GM19463 (cell line): ENCODE data around the gene OR51F2.
"Not testable (repeated sequence)": the region's sequence is repeated elsewhere in the genome, so short reads cannot be mapped to it uniquely, and the experiment has no call there.

Experiments used
- ATAC-seq: cut with Tn5 transposase; IDR thresholded peaks from one replicate; pipeline ENCODE4 v1.9.1; 2021; ENCODE audit warnings: mild to moderate bottlenecking, moderate library complexity; ENCODE audit not compliant: unreplicated experiment

The OR51F2 gene, protein sequence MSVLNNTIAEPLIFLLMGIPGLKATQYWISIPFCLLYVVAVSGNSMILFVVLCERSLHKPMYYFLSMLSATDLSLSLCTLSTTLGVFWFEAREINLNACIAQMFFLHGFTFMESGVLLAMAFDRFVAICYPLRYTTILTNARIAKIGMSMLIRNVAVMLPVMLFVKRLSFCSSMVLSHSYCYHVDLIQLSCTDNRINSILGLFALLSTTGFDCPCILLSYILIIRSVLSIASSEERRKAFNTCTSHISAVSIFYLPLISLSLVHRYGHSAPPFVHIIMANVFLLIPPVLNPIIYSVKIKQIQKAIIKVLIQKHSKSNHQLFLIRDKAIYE

DNA sequence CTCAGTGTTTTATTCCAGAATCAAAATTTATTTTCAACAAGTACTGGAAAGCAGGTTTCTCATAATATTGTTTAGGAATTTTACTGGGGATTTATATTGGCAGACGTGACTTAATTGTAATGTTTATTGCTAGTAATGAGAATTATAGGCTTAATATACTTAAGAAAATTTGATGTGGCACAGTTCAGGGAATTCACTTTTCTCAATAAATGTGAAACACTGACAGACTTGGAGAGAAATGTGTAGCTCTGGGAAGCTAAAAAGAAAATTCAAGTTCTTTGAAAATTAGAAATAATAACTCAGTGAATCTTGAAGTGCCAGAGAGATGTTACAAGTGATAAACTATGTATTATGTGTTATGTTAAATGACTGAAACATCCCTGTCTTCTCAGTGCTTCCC is at the start of gene OR51F2:
TSS of gene OR51F2 (plus strand) at position 301 of the 400 bp plus-strand sequence. CDS start 101 bp downstream, outside the sequence.
- ATAC-seq: no peak

DNA sequence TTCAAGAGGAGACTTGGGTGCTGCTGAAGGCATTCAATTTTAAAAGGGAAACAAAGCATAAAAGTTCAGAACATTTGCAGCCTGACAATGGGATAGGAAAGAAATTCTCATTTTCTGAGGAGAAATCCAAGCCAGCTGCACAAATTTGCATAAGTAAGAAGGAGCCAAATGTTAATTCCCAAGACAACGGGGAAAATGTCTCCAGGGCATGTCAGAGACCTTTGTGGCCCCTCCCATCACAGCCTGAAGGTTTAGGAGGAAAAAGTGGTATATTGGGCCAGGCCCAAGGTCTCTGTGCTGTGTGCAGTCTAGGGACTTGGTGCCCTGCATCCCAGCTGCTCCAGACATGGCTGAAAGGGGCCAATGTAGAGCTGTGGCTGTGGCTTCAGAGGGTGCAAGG is 38.7 kb upstream of the OR51F2 start:
- no peak for ATAC-seq

DNA sequence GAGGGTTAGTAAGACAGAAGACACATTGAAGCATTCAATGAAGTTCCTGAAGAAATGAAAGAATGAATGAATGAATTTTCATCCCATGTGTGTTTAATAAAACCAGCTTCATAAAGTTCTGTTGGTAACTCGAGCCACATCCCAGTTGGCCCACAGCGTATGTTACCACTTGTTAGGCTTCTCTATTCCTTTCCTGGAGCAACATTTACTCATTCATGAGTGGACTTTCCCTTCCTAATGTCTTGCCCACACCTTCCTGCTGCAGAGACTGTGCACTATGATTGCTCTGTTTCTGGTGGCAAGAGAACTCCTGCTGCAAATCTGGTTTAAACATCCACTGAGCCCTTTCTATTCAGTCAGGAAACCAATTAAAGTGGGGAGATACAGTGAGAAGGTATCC is 23.9 kb upstream of the OR51F2 start:
- no peak for ATAC-seq

DNA sequence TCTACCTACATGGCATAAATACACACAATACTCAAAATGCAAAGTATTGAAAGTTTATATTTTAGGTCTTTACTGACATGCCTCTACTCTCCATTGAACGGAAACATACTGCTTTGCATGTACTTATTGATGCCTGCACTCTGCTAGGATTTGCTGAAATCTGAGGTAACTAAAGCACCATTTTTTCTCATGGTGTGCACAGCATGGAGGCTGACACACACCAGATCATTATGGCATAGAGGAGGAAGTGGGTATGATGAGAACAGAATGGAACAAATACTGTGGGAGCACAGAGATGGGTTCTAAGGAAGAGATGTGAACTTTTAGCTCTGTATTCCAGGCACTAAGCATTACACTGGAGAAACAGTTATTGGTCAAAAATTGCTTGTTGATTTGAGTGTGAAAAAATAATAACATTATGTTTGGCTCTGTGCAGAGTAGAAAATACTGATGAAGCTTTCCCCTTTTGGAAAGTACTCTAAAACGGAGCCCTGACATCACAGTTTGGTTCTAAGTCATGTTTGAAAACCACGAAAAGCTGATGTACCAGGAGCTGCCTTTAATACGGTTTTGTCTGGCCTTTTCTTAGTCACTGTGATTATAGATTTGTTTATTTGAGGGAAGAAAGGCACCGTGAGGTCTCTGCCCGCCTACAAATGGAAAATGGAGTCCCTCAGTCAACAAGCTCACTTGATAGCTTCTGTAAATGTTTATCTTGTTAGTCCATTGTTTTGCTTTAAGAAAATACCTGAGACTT is 22.5 kb upstream of the OR51F2 start:
- ATAC-seq: no peak

DNA sequence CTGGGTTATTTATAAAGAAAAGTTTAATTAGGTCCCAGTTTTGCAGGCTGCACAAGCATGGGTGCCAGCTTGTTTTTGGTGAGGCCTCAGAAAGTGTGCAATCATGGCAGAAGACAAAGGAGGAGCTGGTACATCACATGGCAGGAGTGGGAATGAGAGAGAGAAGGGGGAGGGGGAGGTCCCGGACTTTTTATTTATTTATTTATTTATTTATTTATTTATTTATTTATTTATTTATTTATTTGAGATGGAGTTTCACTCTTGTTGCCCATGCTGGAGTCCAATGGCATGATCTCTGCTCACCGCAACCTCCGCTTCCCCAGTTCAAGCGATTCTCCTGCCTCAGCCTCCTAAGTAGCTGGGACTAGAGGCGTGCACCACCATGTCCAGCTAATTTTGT is 19.8 kb upstream of the OR51F2 start:
- ATAC-seq: not testable (repeated sequence)

DNA sequence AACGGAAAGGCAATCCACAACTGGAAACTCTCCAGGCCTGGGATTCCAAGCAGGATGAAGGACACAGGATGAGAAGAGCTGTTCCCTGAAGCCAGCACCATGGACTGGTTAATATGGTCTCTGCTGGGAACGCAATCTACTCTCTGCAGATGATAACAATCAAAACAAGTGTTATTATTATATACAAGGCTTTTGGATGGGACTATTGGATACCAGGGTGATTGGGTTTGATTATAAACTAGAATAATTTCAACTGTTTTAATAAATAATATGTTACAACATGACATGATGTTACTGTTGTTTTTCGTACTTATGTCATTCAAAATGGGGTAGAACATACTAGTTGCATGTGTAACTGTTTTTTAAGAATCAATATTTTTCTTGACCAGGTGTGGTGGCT is 16.8 kb upstream of the OR51F2 start, which contains the start of gene OR52R1:
TSS of gene OR52R1 (minus strand) at position 101 of the 400 bp plus-strand sequence. CDS start at position 101, 0 bp downstream.
- no peak for ATAC-seq

DNA sequence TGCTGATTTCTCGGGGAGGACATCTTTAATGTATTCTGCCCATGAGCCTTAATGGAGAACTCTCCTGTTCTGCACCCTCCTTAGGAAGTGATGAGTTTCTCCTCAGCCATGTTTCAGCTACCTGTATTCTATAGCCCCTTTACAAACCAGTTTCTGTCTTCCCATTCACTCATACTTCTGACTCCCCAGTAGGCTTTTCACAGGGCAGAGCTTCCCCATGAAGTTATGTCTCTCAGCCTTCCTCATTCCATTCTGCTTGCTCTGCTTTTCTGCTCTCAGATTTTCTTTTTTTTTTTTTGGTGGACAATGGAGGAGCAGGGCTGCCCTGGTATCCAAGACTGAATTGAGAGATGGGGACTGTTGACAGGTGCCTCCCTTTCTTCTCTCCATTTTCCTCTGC is 12.6 kb upstream of the OR51F2 start:
- no peak for ATAC-seq

DNA sequence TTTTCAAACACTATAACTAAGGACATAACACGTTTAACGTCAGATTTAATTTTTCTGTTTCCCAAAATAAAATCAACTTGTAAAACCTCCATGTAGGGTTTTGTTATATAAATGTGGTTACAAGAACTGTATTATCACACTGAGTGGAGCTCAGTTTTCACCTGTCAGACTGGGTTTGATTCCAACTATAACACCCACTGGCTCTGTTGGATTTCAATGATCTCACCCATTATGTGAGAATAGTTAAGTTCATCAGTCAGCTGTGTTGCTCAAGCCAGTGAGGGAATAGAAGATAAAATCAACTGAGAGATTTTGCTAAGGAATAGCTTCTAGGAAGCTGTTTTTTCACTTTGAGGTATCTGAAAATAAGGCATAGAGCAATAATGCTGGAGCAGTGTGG is 11.9 kb upstream of the OR51F2 start:
- no peak for ATAC-seq

DNA sequence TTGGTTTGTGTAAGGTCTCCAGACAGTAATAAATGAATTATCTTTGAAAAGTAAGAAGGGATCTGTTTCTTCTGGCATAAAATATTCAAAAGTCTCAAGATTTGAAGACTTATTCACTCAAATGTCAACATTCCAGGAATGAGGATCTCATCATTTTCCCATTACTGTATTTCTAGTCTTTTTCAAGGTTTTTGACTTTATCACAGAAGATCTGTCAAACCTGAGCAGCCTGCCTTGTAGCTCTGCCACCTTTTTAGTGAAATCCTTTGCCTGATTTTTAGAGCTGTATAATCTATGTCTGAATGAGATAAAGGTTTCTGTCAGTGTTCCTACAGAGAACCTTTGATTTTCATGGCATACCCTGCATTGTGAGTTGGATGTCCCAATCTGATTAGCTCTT is 4.0 kb downstream of the OR51F2 start:
- no peak for ATAC-seq

DNA sequence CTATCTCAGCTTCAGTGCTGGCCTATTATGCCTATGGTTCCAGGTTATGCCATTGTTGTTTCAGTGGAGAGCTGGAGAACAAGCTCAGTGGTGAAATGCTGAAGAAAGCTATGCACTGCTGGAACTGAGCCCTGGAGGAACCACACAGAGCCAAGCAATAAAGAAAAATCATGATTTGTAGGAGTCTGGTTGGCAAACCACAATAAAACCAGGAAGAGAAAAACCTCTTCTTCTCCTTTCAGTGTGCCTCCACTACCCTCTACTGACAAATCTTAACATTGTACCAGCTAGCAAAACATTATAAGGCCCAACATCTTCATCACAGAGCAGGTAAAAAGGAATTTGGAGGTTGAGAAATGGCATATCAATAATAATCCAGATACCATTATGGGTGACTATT is 5.3 kb downstream of the OR51F2 start:
- ATAC-seq: no peak

DNA sequence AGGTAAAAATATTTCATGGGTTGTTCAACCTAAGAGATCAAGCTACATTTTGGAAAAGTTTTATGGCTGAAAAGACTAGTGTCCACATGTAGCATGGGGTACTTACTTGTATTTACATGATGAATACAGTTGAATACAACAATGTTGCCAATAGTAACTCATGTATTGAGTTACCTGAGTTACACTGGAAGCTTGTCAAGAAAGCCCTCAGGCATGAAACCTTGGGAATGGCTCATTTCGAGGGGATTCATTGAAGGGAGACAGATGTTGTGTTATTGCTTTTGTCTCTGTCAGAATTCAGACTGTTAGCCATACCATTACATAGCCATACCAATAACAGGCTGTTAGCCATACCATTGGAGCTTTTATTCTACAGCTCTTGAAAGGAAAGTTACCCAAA is 9.2 kb downstream of the OR51F2 start:
- no peak for ATAC-seq

DNA sequence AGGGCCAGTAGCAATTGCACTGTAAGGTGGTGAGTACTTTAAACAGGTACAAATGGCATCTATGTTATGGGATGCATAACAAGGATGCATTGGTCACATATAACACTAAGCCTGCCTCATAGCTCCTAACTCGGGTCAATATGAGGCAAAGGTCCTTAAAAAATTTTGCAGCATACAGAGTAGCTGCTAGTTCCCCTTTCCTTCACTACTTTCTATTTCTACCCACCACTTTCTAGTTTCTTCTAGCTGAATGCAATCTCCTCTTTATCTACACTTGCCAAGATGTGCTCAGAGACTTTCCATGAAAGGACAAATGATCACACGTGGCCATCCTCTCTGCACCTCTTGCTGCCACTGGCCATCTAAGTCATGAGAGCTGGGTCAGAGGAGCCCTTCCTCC is 9.8 kb downstream of the OR51F2 start:
- no peak for ATAC-seq

DNA sequence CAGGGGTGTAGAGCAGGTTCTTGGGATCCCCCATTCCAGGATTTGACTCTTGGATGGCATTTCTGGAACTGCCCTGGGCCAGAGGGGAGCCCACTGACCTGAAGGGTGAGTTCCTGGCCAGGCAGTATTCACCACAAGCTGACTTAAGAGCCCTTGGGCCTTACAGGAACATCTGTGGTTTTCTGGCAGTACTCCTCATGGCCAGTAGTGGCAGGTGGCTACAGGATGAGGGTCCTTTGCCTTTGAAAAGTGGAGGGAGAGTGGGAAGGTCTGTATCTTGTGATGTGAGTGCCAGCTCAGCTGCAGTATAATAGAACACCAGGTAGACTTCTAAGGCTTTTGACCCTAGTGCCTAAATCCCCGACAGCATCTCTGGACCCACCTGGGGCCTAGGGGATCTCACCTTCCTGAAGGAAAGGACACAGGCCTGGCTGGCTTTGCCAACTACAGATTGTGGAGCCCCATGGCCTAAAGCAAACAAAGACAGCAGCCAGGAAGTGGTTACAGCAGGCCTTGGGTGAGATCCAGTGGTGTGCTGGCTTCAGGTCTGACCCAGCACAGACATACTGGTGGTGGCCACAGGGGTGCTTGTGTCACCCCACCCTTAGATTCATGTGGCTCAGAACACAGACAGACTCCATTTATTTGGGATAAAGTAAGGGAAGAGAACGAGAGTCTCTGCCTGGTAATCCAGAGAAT is 18.9 kb downstream of the OR51F2 start:
- no peak for ATAC-seq

DNA sequence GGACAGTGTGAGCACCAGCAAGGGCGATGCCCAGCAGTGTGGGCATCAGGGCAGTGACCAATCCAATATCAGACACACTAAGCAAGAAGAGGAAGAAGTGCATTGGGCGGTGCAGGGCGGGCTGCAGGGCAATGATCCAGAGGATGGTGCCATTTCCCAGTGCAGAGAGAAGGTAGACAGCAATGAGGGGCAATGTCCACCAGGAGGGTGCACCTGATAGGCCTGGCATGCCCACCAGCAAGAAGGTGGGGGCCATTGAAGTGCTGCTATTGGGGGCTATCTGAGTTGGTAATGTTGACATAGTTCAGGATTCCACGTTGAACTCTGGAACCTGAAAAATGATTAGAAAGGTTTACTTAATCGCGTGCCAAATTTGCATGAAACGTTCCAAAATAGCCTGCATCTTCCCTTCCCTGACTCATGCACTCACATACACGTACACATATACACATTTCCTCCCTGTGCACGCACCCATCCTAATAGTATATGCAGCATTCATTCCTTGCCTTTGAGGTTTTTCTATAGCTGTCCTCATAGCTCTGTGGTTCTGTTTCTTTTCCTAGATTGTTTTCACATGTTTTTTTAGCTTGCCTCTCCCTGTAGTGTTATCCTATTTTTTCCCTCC is 27.9 kb downstream of the OR51F2 start, which contains the start of gene OR51S1:
TSS of gene OR51S1 (minus strand) at position 301 of the 625 bp plus-strand sequence. CDS start at position 301, 0 bp downstream.
- no peak for ATAC-seq

DNA sequence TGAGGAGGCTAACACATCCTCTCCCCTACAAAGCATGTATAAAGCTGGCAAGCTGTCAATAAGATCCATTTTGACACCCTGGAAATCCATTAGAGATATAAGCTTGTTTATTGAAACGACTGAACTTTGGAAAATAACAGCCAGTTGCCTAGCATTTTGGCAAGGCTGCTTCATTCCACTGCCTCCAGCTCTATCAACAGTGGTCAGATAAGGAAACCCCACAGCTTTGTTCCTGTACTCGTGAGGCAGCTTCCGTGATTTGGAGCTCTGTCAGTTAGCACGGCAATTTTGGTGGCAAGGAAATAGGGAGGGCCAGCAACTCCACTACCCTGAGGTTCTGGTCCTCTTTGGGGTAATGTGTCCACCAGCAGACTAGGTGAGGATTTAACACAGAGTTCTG is 29.9 kb downstream of the OR51F2 start:
- no peak for ATAC-seq

DNA sequence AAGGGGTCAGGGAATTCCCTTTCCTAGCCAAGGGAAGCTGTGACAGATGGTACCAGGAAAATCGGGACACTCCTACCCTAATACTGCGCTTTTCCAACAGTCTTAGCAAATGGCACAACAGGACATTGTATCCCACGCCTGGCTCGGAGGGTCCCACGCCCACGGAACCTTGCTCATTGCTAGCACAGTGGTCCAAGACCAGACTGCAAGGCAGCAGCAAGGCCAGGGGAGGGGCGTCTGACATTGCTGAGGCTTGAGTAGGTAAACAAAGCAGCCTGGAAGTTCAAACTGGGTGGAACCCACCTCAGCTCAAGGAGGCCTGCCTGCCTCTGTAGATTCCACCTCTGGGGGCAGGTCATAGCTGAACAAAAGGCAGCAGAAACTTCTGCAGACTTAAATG is 33.2 kb downstream of the OR51F2 start:
- not testable (repeated sequence) for ATAC-seq

DNA sequence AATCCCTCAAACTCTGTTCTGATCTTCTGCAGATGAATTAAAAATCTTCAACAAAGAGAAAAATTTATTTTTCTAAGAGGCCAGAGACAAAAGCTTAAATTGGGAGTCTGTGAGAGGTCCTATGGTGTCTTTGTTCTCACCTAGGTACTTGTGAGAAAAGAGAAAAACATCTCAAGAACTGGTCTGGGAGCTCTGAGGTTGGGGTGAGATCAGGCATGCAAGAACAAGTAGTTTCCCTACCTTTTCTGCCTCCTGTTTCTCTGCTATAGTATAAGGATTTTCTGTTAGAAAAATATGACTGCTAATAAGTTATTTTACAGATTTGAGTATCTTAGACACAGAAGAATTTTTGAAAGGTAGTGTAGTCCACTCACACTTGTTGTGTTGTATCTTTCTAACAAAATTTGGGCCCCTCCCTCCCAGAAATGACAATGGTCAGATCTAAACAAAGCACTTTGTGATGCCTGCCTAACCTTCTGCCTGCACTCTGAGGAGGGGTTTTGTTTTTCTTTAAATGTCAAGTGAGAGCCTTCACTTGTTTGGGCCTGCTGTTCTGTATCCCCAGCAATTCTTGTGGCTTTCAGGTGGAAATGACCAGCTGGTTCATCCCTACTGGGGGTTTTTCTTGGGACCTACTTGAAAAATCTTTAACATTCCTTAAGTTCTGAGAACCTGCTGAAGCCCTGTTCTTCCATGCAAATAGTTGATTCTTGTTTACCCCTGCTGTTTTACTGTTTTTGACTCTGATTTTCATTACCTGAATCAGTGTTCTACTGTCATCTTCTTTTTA is 41.5 kb downstream of the OR51F2 start:
- no peak for ATAC-seq

DNA sequence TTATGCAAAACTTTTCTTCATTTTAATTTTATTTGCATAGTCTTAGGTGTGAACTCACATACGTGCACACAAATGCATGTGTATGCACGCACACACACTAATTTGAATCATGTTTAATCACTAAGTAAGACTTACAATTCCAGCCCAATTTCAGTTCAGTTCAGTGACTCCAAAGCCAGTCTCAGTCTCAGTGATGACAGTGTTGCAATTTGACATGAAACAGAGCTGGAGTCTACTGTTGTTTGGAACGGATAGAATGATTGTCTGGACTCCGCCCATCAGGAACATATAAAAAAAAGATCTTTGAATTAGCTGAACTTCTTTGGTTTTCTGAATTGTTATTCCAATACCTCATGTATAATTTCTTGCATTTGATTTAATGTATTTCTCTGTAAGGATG is 42.8 kb downstream of the OR51F2 start:
- ATAC-seq: no peak

DNA sequence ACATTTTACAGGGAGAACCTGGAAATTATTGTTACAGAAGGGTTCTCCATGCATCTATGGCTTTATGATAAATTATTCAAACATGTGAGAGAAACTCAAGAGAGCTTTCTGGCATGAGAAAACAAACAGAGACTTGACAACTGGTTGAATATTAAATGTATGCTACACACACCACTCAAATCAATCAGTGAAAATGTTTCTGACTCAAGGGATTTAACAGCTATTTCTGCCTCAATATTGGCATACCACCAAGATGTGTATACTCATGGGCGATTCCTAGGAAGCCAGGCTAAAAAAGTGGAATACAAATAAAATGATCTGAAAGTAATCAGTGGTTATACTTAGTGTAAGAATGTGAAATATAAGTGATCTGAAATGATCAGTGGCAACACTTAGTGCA is 44.7 kb downstream of the OR51F2 start:
- no peak for ATAC-seq
